Measurements from ENCODE around the gene SEC14L6. TPM values are rescaled to one million over a fixed set of nuclear protein-coding genes. Genes with fewer than 3 reads are reported as not detected.

Gene SEC14L6
- total RNA-seq, 3 donors from 2014 or later: 0.33 to 0.73 TPM; not detected in 1

- Histone ChIP-seq H3K27ac (no peak overlapping the region), H3K27me3 (no peaks in the 10 kb centered on the region), H3K9me3 (no peaks in the 10 kb centered on the region), H3K36me3 (no peaks in the 10 kb centered on the region), H3K4me3 (no peak overlapping the region), H3K4me1 (no peaks in the 10 kb centered on the region)
- TF ChIP-seq POLR2A (IDR thresholded peaks at IDR 0.05): no peak
- TF ChIP-seq POLR2AphosphoS5 (IDR thresholded peaks at IDR 0.05): no peak
- intact Hi-C loops (cut with DNase I; ENCODE audit: low total_unique reads): no loop called here
- no peak for DNase-seq (ENCODE audit: low spot score in 2 of 2)
Measured at GRCh38 chr22:30514252-30514651, 32.3 kb downstream of the SEC14L6 start.

DNA sequence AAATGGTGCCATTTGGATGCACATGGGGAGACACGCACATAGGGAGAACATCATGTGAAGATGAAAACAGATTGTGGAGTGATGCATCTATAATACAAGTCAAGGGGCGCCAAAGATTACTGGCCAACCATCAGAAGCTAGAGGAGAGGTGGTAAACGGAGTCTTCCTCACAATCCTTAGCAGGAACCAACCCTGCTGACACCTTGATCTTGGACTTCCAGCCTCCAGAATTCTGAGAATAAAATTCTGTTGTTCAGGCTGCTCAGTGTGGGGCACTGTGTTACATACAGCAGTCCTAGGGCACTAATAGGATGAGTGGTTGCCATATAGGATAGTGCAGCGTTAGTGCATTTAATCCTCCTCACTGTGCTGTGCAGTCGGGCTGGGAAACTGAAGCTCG is 33.1 kb downstream of the SEC14L6 start:
- Histone ChIP-seq H3K9me3 (no peaks in the 10 kb centered on the region), H3K4me1 (no peaks in the 10 kb centered on the region), H3K4me3 (no peak overlapping the region), H3K36me3 (no peaks in the 10 kb centered on the region), H3K27ac (no peak overlapping the region), H3K27me3 (no peaks in the 10 kb centered on the region)
- TF ChIP-seq POLR2AphosphoS5 (IDR thresholded peaks at IDR 0.05) (no peak), POLR2A (IDR thresholded peaks at IDR 0.05) (no peak)
- TF ChIP-seq, protein P1, sequence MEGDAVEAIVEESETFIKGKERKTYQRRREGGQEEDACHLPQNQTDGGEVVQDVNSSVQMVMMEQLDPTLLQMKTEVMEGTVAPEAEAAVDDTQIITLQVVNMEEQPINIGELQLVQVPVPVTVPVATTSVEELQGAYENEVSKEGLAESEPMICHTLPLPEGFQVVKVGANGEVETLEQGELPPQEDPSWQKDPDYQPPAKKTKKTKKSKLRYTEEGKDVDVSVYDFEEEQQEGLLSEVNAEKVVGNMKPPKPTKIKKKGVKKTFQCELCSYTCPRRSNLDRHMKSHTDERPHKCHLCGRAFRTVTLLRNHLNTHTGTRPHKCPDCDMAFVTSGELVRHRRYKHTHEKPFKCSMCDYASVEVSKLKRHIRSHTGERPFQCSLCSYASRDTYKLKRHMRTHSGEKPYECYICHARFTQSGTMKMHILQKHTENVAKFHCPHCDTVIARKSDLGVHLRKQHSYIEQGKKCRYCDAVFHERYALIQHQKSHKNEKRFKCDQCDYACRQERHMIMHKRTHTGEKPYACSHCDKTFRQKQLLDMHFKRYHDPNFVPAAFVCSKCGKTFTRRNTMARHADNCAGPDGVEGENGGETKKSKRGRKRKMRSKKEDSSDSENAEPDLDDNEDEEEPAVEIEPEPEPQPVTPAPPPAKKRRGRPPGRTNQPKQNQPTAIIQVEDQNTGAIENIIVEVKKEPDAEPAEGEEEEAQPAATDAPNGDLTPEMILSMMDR (IDR thresholded peaks at IDR 0.05): no peak
- intact Hi-C loops (cut with DNase I; ENCODE audit: low total_unique reads): no loop called here
- DNase-seq (ENCODE audit: low spot score in 2 of 2): no peak

GRCh38 chr22:30511911-30512310 is 34.6 kb downstream of the SEC14L6 start:
- H3K4me3 ChIP-seq: no peak overlapping the region
- intact Hi-C loops (cut with DNase I; ENCODE audit: low total_unique reads): no loop called here
- no peak for DNase-seq (ENCODE audit: low spot score in 2 of 2)
- peaks cover 0 to 2% of the 10 kb centered on the region in 2 donors for H3K27me3 ChIP-seq
- no peak for TF ChIP-seq POLR2AphosphoS5 (IDR thresholded peaks at IDR 0.05)
- TF ChIP-seq, protein P1 (IDR thresholded peaks at IDR 0.05): no peak
- no peak for TF ChIP-seq POLR2A (IDR thresholded peaks at IDR 0.05)
- H3K27ac ChIP-seq: no peak overlapping the region
- H3K36me3 ChIP-seq: no peaks in the 10 kb centered on the region
- no peaks in the 10 kb centered on the region for H3K9me3 ChIP-seq
- no peaks in the 10 kb centered on the region for H3K4me1 ChIP-seq

DNA sequence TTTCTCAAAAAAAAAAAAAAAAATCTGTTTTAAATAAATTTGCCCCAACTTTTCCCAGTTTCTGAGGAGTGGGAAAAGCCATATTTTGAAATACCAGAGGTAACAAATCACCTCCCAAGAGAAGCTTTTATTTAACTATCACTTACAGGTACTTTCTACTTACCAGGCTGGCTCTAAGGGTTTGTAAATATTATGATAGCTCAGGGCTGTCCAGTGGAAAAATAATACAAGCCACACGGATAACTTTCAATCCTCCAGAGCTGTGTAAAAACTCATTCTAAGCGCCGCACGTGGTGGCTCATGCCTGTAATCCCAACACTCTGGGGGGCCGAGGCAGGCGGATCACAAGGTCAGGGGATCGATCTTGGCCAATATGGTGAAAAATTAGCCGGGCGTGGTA is 35.4 kb downstream of the SEC14L6 start:
- TF ChIP-seq POLR2AphosphoS5 (IDR thresholded peaks at IDR 0.05) (no peak), POLR2A (IDR thresholded peaks at IDR 0.05) (no peak)
- TF ChIP-seq, protein P1 (IDR thresholded peaks at IDR 0.05): no peak
- intact Hi-C loops (cut with DNase I; ENCODE audit: low total_unique reads): no loop called here
- Histone ChIP-seq H3K27ac (no peak overlapping the region), H3K27me3 (peaks cover 5 to 10% of the 10 kb centered on the region in 2 donors), H3K9me3 (no peaks in the 10 kb centered on the region), H3K4me1 (no peaks in the 10 kb centered on the region), H3K36me3 (no peaks in the 10 kb centered on the region), H3K4me3 (no peak overlapping the region)
- no peak for DNase-seq (ENCODE audit: low spot score in 2 of 2)

- Histone ChIP-seq H3K27me3 (peaks cover 9 to 29% of the 10 kb centered on the region in 2 donors), H3K4me1 (no peaks in the 10 kb centered on the region), H3K4me3 (no peak overlapping the region), H3K27ac (no peak overlapping the region), H3K9me3 (no peaks in the 10 kb centered on the region), H3K36me3 (no peaks in the 10 kb centered on the region)
- intact Hi-C loops (cut with DNase I; ENCODE audit: low total_unique reads): no loop called here
- DNase-seq (ENCODE audit: low spot score in 2 of 2): no peak
- TF ChIP-seq, protein P1 (IDR thresholded peaks at IDR 0.05): no peak
- TF ChIP-seq POLR2AphosphoS5 (IDR thresholded peaks at IDR 0.05) (no peak), POLR2A (IDR thresholded peaks at IDR 0.05) (no peak)
Measured at GRCh38 chr22:30508216-30508615, 38.3 kb downstream of the SEC14L6 start.

- intact Hi-C loops (cut with DNase I; ENCODE audit: low total_unique reads): no loop called here
- peaks cover 9 to 29% of the 10 kb centered on the region in 2 donors for H3K27me3 ChIP-seq
- TF ChIP-seq POLR2A (IDR thresholded peaks at IDR 0.05): no peak
- no peak overlapping the region for H3K27ac ChIP-seq
- DNase-seq (ENCODE audit: low spot score in 2 of 2): no peak
- H3K4me3 ChIP-seq: no peak overlapping the region
- H3K9me3 ChIP-seq: no peaks in the 10 kb centered on the region
- H3K36me3 ChIP-seq: no peaks in the 10 kb centered on the region
- no peaks in the 10 kb centered on the region for H3K4me1 ChIP-seq
Measured at GRCh38 chr22:30507670-30508069, 38.9 kb downstream of the SEC14L6 start.
